HEK293 (cell line): ENCODE measurements around the gene HSDL2.
A peak's percentile ranks its signal among the peaks of the same experiment; 100 is the strongest.

Experiments
- AEBP2 ChIP-seq: fragments of 450-650 bp; formaldehyde crosslinking; IDR thresholded peaks from 2 replicates; pipeline ENCODE4 v1.5.1; 2016; ENCODE audit warnings: missing biosample characterization, missing genetic modification characterization, borderline replicate concordance
- BCL11B ChIP-seq: fragments of 450-650 bp; formaldehyde crosslinking; IDR thresholded peaks from 2 replicates; pipeline ENCODE4 v1.5.1; 2016; ENCODE audit warnings: low read depth, missing biosample characterization, missing genetic modification characterization
- KLF16 ChIP-seq: fragments of 450-650 bp; formaldehyde crosslinking; IDR thresholded peaks from 2 replicates; pipeline ENCODE4 v1.5.1; 2017; ENCODE audit warnings: missing biosample characterization, missing genetic modification characterization
- KLF9 ChIP-seq: fragments of 450-650 bp; formaldehyde crosslinking; IDR thresholded peaks from 2 replicates; pipeline ENCODE4 v1.5.1; 2016; ENCODE audit warnings: missing biosample characterization, missing genetic modification characterization, low read depth
- PRDM6 ChIP-seq: fragments of 450-650 bp; formaldehyde crosslinking; IDR thresholded peaks from 2 replicates; pipeline ENCODE4 v1.5.1; 2017; ENCODE audit warnings: missing biosample characterization, missing genetic modification characterization
- SETDB1 ChIP-seq: IDR thresholded peaks from one replicate; pipeline ENCODE4 v1.6.1; 2017; ENCODE audit warnings: mild to moderate bottlenecking, low read length, moderate library complexity, mixed read lengths; ENCODE audit not compliant: insufficient read length
- SP2 ChIP-seq: fragments of 450-650 bp; formaldehyde crosslinking; IDR thresholded peaks from 2 replicates; pipeline ENCODE4 v1.5.1; 2016; ENCODE audit warnings: missing biosample characterization, missing genetic modification characterization
- TRIM28 ChIP-seq: IDR thresholded peaks from 2 replicates; pipeline ENCODE4 v1.6.1; 2011; ENCODE audit warnings: low read length, control low read depth, borderline replicate concordance
- ZBTB20 ChIP-seq: fragments of 450-650 bp; formaldehyde crosslinking; IDR thresholded peaks from 2 replicates; pipeline ENCODE4 v1.5.1; 2016; ENCODE audit warnings: missing biosample characterization, missing genetic modification characterization
- ZBTB21 ChIP-seq: fragments of 450-650 bp; formaldehyde crosslinking; IDR thresholded peaks from 2 replicates; pipeline ENCODE4 v1.5.1; 2017; ENCODE audit warnings: missing biosample characterization, missing genetic modification characterization
- ZBTB26 ChIP-seq: fragments of 450-650 bp; formaldehyde crosslinking; optimal IDR thresholded peaks from 2 replicates; pipeline ENCODE3; 2016; ENCODE audit warnings: missing biosample characterization, mild to moderate bottlenecking, missing genetic modification characterization
- ZEB2 ChIP-seq: fragments of 450-650 bp; formaldehyde crosslinking; IDR thresholded peaks from 2 replicates; pipeline ENCODE4 v1.5.1; 2016; ENCODE audit warnings: missing biosample characterization, missing genetic modification characterization
- ZFHX2 ChIP-seq: fragments of 450-650 bp; formaldehyde crosslinking; conservative IDR thresholded peaks from 2 replicates; pipeline ENCODE4 v1.5.1; 2016; ENCODE audit warnings: missing biosample characterization, missing genetic modification characterization
- ZNF175 ChIP-seq: fragments of 450-650 bp; formaldehyde crosslinking; IDR thresholded peaks from 2 replicates; pipeline ENCODE4 v1.5.1; 2016; ENCODE audit warnings: missing biosample characterization, missing genetic modification characterization
- ZNF2 ChIP-seq: fragments of 450-650 bp; formaldehyde crosslinking; IDR thresholded peaks from 2 replicates; pipeline ENCODE4 v1.5.1; 2016; ENCODE audit warnings: missing biosample characterization, missing genetic modification characterization
- ZNF292 ChIP-seq: fragments of 450-650 bp; formaldehyde crosslinking; IDR thresholded peaks from 2 replicates; pipeline ENCODE4 v1.5.1; 2016; ENCODE audit warnings: low read depth, missing biosample characterization, missing genetic modification characterization, borderline replicate concordance
- ZNF404 ChIP-seq: fragments of 450-650 bp; formaldehyde crosslinking; IDR thresholded peaks from 2 replicates; pipeline ENCODE4 v1.5.1; 2017; ENCODE audit warnings: missing biosample characterization, missing genetic modification characterization
- ZNF423 ChIP-seq: fragments of 450-650 bp; formaldehyde crosslinking; IDR thresholded peaks from 2 replicates; pipeline ENCODE4 v1.5.1; 2016; ENCODE audit warnings: missing biosample characterization, missing genetic modification characterization
- ZNF449 ChIP-seq: fragments of 450-650 bp; formaldehyde crosslinking; IDR thresholded peaks from 2 replicates; pipeline ENCODE4 v1.5.1; 2017; ENCODE audit warnings: missing biosample characterization, mild to moderate bottlenecking, missing genetic modification characterization, moderate library complexity
- ZNF488 ChIP-seq: fragments of 450-650 bp; formaldehyde crosslinking; IDR thresholded peaks from 2 replicates; pipeline ENCODE4 v1.5.1; 2016; ENCODE audit warnings: missing biosample characterization, missing genetic modification characterization
- ZNF510 ChIP-seq: fragments of 450-650 bp; formaldehyde crosslinking; IDR thresholded peaks from 2 replicates; pipeline ENCODE4 v1.5.1; 2018; ENCODE audit warnings: mild to moderate bottlenecking, missing genetic modification characterization, missing biosample characterization; ENCODE audit not compliant: insufficient replicate concordance
- ZNF513 ChIP-seq: fragments of 450-650 bp; IDR thresholded peaks from 2 replicates; pipeline ENCODE4 v1.5.1; 2018; ENCODE audit warnings: missing biosample characterization, missing genetic modification characterization
- ZNF76 ChIP-seq: fragments of 450-650 bp; formaldehyde crosslinking; IDR thresholded peaks from 2 replicates; pipeline ENCODE4; 2016; ENCODE audit warnings: low read depth, missing biosample characterization, missing genetic modification characterization, borderline replicate concordance
- ZNF785 ChIP-seq: fragments of 450-650 bp; formaldehyde crosslinking; IDR thresholded peaks from 2 replicates; pipeline ENCODE4 v1.5.1; 2016; ENCODE audit warnings: missing biosample characterization, missing genetic modification characterization
- ZNF843 ChIP-seq: fragments of 450-650 bp; formaldehyde crosslinking; IDR thresholded peaks from 2 replicates; pipeline ENCODE4 v1.5.1; 2016; ENCODE audit warnings: missing biosample characterization, missing genetic modification characterization
- ZSCAN4 ChIP-seq: fragments of 450-650 bp; formaldehyde crosslinking; IDR thresholded peaks from 2 replicates; pipeline ENCODE4 v1.5.1; 2017; ENCODE audit warnings: missing biosample characterization, missing genetic modification characterization
- ZSCAN5A ChIP-seq: fragments of 450-650 bp; formaldehyde crosslinking; IDR thresholded peaks from 2 replicates; pipeline ENCODE4 v1.5.1; 2016; ENCODE audit warnings: missing biosample characterization, missing genetic modification characterization
- ZXDB ChIP-seq: fragments of 450-650 bp; formaldehyde crosslinking; IDR thresholded peaks from 2 replicates; pipeline ENCODE4 v1.5.1; 2016; ENCODE audit warnings: missing biosample characterization, missing genetic modification characterization

Gene HSDL2

GRCh38 chr9:112486221-112487007 is 106.5 kb downstream of the HSDL2 start, which contains the start of gene KIAA1958 (continued):
- TF ChIP-seq ZNF510 (tag by site-specific recombination), result no peak
- TF ChIP-seq BCL11B (tag by site-specific recombination), result 0 out of 2 replicates have a peak, but pooled peaks have one; percentile 39
- no peak for TF ChIP-seq ZNF449 (tag by site-specific recombination)
- peak; percentile 61 for TF ChIP-seq ZSCAN4 (tag by site-specific recombination)
- TF ChIP-seq AEBP2 (tag by site-specific recombination), result no peak
- TF ChIP-seq PRDM6 (tag by site-specific recombination), result no peak
- TF ChIP-seq ZFHX2 (tag by site-specific recombination), result 0 out of 2 replicates have a peak, but pooled peaks have one; percentile 17
- TF ChIP-seq SP2 (tag by site-specific recombination), result peak; percentile 53
- TF ChIP-seq KLF9 (tag by site-specific recombination), result 0 out of 2 replicates have a peak, but pooled peaks have one; percentile 21
- no peak for TF ChIP-seq ZNF76 (tag by site-specific recombination)
- no peak for TF ChIP-seq ZNF843 (tag by site-specific recombination)
- no peak for TF ChIP-seq ZNF292
- TF ChIP-seq ZBTB21, result peak; percentile 53; the same call in 1 of the 2 replicates
- TF ChIP-seq TRIM28, result peak; percentile 63; the same call in 1 of the 2 replicates
- no peak for TF ChIP-seq SETDB1
- TF ChIP-seq ZBTB26, result peak; percentile 79
- peak; percentile 77 for TF ChIP-seq ZEB2 (tag by site-specific recombination)
- no peak for TF ChIP-seq ZNF785 (tag by site-specific recombination)
- peak; percentile 63 for TF ChIP-seq ZXDB
- no peak for TF ChIP-seq ZNF488 (tag by site-specific recombination)
- peak; percentile 75 for TF ChIP-seq ZBTB20 (tag by site-specific recombination)
- TF ChIP-seq ZNF423, result peak; percentile 31; the same call in 1 of the 2 replicates
- no peak for TF ChIP-seq ZNF175 (tag by site-specific recombination)
- 0 out of 2 replicates have a peak, but pooled peaks have one; percentile 72 for TF ChIP-seq KLF16
- TF ChIP-seq ZNF2, result peak; percentile 88
- 0 out of 2 replicates have a peak, but pooled peaks have one; percentile 52 for TF ChIP-seq ZSCAN5A (tag by site-specific recombination)
- TF ChIP-seq ZNF404 (tag by site-specific recombination), result no peak
- TF ChIP-seq ZNF513 (tag by site-specific recombination), result no peak
